NT2/D1 (cell line): ENCODE measurements around the gene PCDHGC3.

Experiments used
- DNase-seq: peaks from one replicate; pipeline ENCODE4 v3.0.0-alpha.2; 2011; ENCODE audit warnings: low read depth, low spot score
- H3K27me3 ChIP-seq: 2 replicates; pipeline ENCODE4 v1.6.0; 2011; ENCODE audit warnings: mild to moderate bottlenecking; ENCODE audit not compliant: insufficient read length, insufficient read depth
- H3K36me3 ChIP-seq: 2 replicates; pipeline ENCODE4 v1.6.1; 2011; ENCODE audit warnings: mild to moderate bottlenecking, low read length, mixed read lengths; ENCODE audit not compliant: insufficient read depth, insufficient read length
- H3K4me1 ChIP-seq: 2 replicates; pipeline ENCODE4 v1.5.1; 2011; ENCODE audit not compliant: insufficient read depth, insufficient read length
- H3K4me3 ChIP-seq: 2 replicates; pipeline ENCODE4 v1.5.1; 2011; ENCODE audit warnings: low read depth; ENCODE audit not compliant: insufficient read length
- H3K9ac ChIP-seq: 2 replicates; pipeline ENCODE4 v1.6.0; 2011; ENCODE audit warnings: low read depth; ENCODE audit not compliant: insufficient read length
- H3K9me3 ChIP-seq: 2 replicates; pipeline ENCODE4 v1.5.1; 2011; ENCODE audit warnings: mild to moderate bottlenecking, low read length; ENCODE audit not compliant: insufficient read depth
- SUZ12 ChIP-seq: IDR thresholded peaks from 2 replicates; pipeline ENCODE4 v1.6.1; 2011; ENCODE audit not compliant: insufficient read length, insufficient read depth; ENCODE audit errors: extremely low read depth
- YY1 ChIP-seq: IDR thresholded peaks from 2 replicates; pipeline ENCODE4 v1.6.1; 2011; ENCODE audit not compliant: insufficient read length, insufficient read depth
- ZNF274 ChIP-seq: IDR thresholded peaks from 2 replicates; pipeline ENCODE4 v1.6.1; 2011; ENCODE audit warnings: mild to moderate bottlenecking, low read depth, low read length

PCDHGC3 gene

GRCh38 chr5:141486091-141486490 is 10.3 kb downstream of the PCDHGC3 start:
- no peak overlapping the region for H3K4me3 ChIP-seq
- peaks cover 5% of the 10 kb centered on the region for H3K4me1 ChIP-seq
- peaks cover 35% of the 10 kb centered on the region for H3K27me3 ChIP-seq
- peaks cover 15% of the 10 kb centered on the region for H3K36me3 ChIP-seq
- DNase-seq, result no peak
- no peaks in the 10 kb centered on the region; the same call in 1 of the 2 replicates for H3K9me3 ChIP-seq
- H3K9ac ChIP-seq, result no peak overlapping the region
- no peak for TF ChIP-seq YY1
- no peak for TF ChIP-seq ZNF274
- no peak for TF ChIP-seq SUZ12

- TF ChIP-seq ZNF274 (no peak), YY1 (no peak), SUZ12 (no peak)
- DNase-seq, result no peak
- H3K9ac ChIP-seq, result no peak overlapping the region
These were observed 11.4 kb downstream of the PCDHGC3 start for GRCh38 chr5:141487131-141487530.

GRCh38 chr5:141488591-141489561 is 13.1 kb downstream of the PCDHGC3 start, which contains the start of gene PCDHGC5:
PCDHGC5 (plus strand) TSS chr5:141489081; CDS start chr5:141489241, 160 bp downstream.
- Histone ChIP-seq H3K27me3 (peaks cover 63% of the 10 kb centered on the region), H3K9me3 (no peaks in the 10 kb centered on the region; the same call in 1 of the 2 replicates), H3K4me1 (peaks cover 9% of the 10 kb centered on the region), H3K4me3 (no peak within 1 kb of the TSS), H3K9ac (no peak within 1 kb of the TSS), H3K36me3 (peaks cover 15% of the 10 kb centered on the region)
- DNase-seq, result no peak
- TF ChIP-seq SUZ12 (no peak), ZNF274 (no peak), YY1 (no peak)

More at GRCh38 chr5:141487131-141487530, 11.4 kb downstream of the PCDHGC3 start:
- Histone ChIP-seq H3K9me3 (no peaks in the 10 kb centered on the region; the same call in 1 of the 2 replicates), H3K4me3 (no peak overlapping the region), H3K27me3 (peaks cover 46% of the 10 kb centered on the region), H3K36me3 (peaks cover 15% of the 10 kb centered on the region), H3K4me1 (peaks cover 9% of the 10 kb centered on the region)

GRCh38 chr5:141489841-141490240 is 14.1 kb downstream of the PCDHGC3 start:
- Histone ChIP-seq H3K36me3 (peaks cover 15% of the 10 kb centered on the region), H3K9me3 (no peaks in the 10 kb centered on the region; the same call in 1 of the 2 replicates), H3K27me3 (peaks cover 68% of the 10 kb centered on the region), H3K4me3 (no peak overlapping the region), H3K4me1 (peaks cover 9% of the 10 kb centered on the region), H3K9ac (no peak overlapping the region)
- TF ChIP-seq SUZ12, result no peak
- TF ChIP-seq ZNF274, result no peak
- no peak for TF ChIP-seq YY1
- no peak for DNase-seq

GRCh38 chr5:141490271-141490670 is 14.5 kb downstream of the PCDHGC3 start:
- DNase-seq, result no peak
- H3K4me1 ChIP-seq, result peaks cover 9% of the 10 kb centered on the region
- H3K9ac ChIP-seq, result no peak overlapping the region
- peaks cover 64% of the 10 kb centered on the region for H3K27me3 ChIP-seq
- no peak overlapping the region for H3K4me3 ChIP-seq
- TF ChIP-seq ZNF274 (no peak), YY1 (no peak), SUZ12 (no peak)
- H3K9me3 ChIP-seq, result no peaks in the 10 kb centered on the region; the same call in 1 of the 2 replicates
- H3K36me3 ChIP-seq, result peaks cover 15% of the 10 kb centered on the region

GRCh38 chr5:141490771-141491170 is 15.0 kb downstream of the PCDHGC3 start:
- Histone ChIP-seq H3K4me3 (no peak overlapping the region), H3K9ac (no peak overlapping the region), H3K4me1 (peaks cover 9% of the 10 kb centered on the region), H3K27me3 (peaks cover 59% of the 10 kb centered on the region), H3K9me3 (no peaks in the 10 kb centered on the region; the same call in 1 of the 2 replicates), H3K36me3 (peaks cover 15% of the 10 kb centered on the region)
- DNase-seq, result no peak
- TF ChIP-seq ZNF274 (no peak), YY1 (no peak), SUZ12 (no peak)
